SU-DHL-6 (cell line): Measurements from ENCODE around the gene ANGPTL5.

Experiments used
- EZH2phosphoT487 ChIP-seq: fragments of 200-600 bp; sonication (generic), shearing (Covaris generic); conservative IDR thresholded peaks from 2 replicates; pipeline ENCODE4 v1.6.1; 2018; ENCODE audit warnings: mild to moderate bottlenecking, antibody characterized with exemption, low read length, moderate library complexity, mixed read lengths
- TF ChIP-seq, protein P1 (sequence below): fragments of 200-600 bp; sonication (generic); IDR thresholded peaks from one replicate; pipeline ENCODE4 v1.5.1; 2017; ENCODE audit warnings: antibody characterized with exemption, mild to moderate bottlenecking, low read length, moderate library complexity; ENCODE audit not compliant: insufficient read depth, poor library complexity, severe bottlenecking

DNA sequence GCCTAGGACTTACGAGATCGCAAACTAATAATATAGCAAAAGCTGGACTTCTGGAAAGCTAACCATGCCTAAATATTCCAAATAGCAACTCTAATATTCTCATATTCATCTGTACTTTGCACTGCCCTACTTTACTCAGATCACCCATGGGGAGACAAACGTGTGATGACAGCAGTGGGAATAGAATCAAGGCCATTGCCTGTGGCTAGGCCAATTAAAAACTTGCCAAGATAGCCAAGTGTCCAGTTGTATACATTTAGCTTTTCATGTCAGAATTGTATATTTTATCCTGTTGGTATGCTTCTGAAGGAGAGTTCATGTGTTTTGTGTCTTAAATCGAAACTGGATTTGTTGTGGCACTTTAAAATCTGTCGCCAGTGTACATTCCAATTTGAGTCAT, 2.7 kb downstream of the ANGPTL5 start:
- TF ChIP-seq, protein P1, sequence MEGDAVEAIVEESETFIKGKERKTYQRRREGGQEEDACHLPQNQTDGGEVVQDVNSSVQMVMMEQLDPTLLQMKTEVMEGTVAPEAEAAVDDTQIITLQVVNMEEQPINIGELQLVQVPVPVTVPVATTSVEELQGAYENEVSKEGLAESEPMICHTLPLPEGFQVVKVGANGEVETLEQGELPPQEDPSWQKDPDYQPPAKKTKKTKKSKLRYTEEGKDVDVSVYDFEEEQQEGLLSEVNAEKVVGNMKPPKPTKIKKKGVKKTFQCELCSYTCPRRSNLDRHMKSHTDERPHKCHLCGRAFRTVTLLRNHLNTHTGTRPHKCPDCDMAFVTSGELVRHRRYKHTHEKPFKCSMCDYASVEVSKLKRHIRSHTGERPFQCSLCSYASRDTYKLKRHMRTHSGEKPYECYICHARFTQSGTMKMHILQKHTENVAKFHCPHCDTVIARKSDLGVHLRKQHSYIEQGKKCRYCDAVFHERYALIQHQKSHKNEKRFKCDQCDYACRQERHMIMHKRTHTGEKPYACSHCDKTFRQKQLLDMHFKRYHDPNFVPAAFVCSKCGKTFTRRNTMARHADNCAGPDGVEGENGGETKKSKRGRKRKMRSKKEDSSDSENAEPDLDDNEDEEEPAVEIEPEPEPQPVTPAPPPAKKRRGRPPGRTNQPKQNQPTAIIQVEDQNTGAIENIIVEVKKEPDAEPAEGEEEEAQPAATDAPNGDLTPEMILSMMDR: no peak
- TF ChIP-seq EZH2phosphoT487: no peak
